ENCODE results near the gene COL20A1.
A peak's percentile ranks its signal among the peaks of the same experiment; 100 is the strongest.

COL20A1 gene

GRCh38 chr20:63277466-63278272 lies 15.3 kb upstream of the COL20A1 start:
- POLR2A ChIA-PET, result interaction anchor here (1.5 kb wide), 1 partner anchor 9 kb away, joined by 5 read pairs; no protein-coding TSS in a partner anchor
- CTCF ChIA-PET, result interaction anchor here (0.9 to 16.0 kb wide), 4 partner anchors 14 to 104 kb away, joined by 3 to 142 read pairs (median 4); no protein-coding TSS in a partner anchor
- no peak overlapping the region for H3K4me3 ChIP-seq (ENCODE audit: low read depth, low read length)
- TF ChIP-seq CTCF (IDR thresholded peaks at IDR 0.05; ENCODE audit: insufficient read depth, low read length, missing control alignments), result no peak
- DNase-seq (ENCODE audit: low read depth, low spot score), result no peak

GRCh38 chr20:63278661-63279060 lies 14.3 kb upstream of the COL20A1 start:
- ChIA-PET CTCF (interaction anchor here (1.3 to 16.0 kb wide), 2 partner anchors 10 to 54 kb away, joined by 3 to 142 read pairs; no protein-coding TSS in a partner anchor), POLR2A (no interaction called here)
- DNase-seq (ENCODE audit: low read depth, low spot score), result no peak
- H3K4me3 ChIP-seq (ENCODE audit: low read depth, low read length), result no peak overlapping the region
- TF ChIP-seq CTCF (IDR thresholded peaks at IDR 0.05; ENCODE audit: insufficient read depth, low read length, missing control alignments), result no peak

- ChIA-PET CTCF (interaction anchor here (0.8 to 16.0 kb wide), 6 partner anchors 8 to 62 kb away, joined by 3 to 142 read pairs (median 8); partner anchors contain the start of genes ARFGAP1 and COL20A1), POLR2A (no interaction called here)
- DNase-seq (ENCODE audit: low read depth, low spot score), result no peak
- TF ChIP-seq CTCF (IDR thresholded peaks at IDR 0.05; ENCODE audit: insufficient read depth, low read length, missing control alignments), result no peak
- H3K4me3 ChIP-seq (ENCODE audit: low read depth, low read length), result no peak overlapping the region
Observed at GRCh38 chr20:63279931-63280330, 13.1 kb upstream of the COL20A1 start.

- ChIA-PET POLR2A (no interaction called here), CTCF (interaction anchor here (0.8 to 16.0 kb wide), 7 partner anchors 8 to 62 kb away, joined by 3 to 142 read pairs (median 7); partner anchors contain the start of genes ARFGAP1 and COL20A1)
- DNase-seq (ENCODE audit: low read depth, low spot score), result no peak
- no peak for TF ChIP-seq CTCF (IDR thresholded peaks at IDR 0.05; ENCODE audit: insufficient read depth, low read length, missing control alignments)
- no peak overlapping the region for H3K4me3 ChIP-seq (ENCODE audit: low read depth, low read length)
Observed at GRCh38 chr20:63280371-63280770, 12.6 kb upstream of the COL20A1 start.

- peak; percentile 32 for TF ChIP-seq CTCF (IDR thresholded peaks at IDR 0.05; ENCODE audit: insufficient read depth, low read length, missing control alignments)
- ChIA-PET CTCF (interaction anchor here (1.3 to 16.0 kb wide), 5 partner anchors 9 to 57 kb away, joined by 3 to 142 read pairs (median 8); partner anchors contain the start of genes ARFGAP1 and COL20A1), POLR2A (no interaction called here)
- no peak for DNase-seq (ENCODE audit: low read depth, low spot score)
- H3K4me3 ChIP-seq (ENCODE audit: low read depth, low read length), result no peak overlapping the region
Observed at GRCh38 chr20:63280929-63281545, 11.9 kb upstream of the COL20A1 start.
